Astrocyte (in vitro differentiated cells and primary cell): ENCODE results near the gene HSF2BP.

Experiments
- CTCF ChIP-seq: IDR thresholded peaks from 2 replicates; pipeline ENCODE4 v1.5.1; 2011; ENCODE audit warnings: low read depth, mild to moderate bottlenecking, inconsistent platforms, low read length, moderate library complexity; ENCODE audit not compliant: insufficient read depth
- EZH2 ChIP-seq: IDR thresholded peaks from 2 replicates; pipeline ENCODE4 v1.6.1; 2012; ENCODE audit warnings: mild to moderate bottlenecking, low read length, inconsistent platforms; ENCODE audit not compliant: insufficient read depth

GRCh38 chr21:43701936-43702784, 42.9 kb upstream of the HSF2BP start:
- TF ChIP-seq CTCF (no peak), EZH2 (no peak)
